CD4-positive, alpha-beta T cell treated with Interferon gamma for 1 hour (primary cell): ENCODE data around the gene FGFR4.
A peak's percentile ranks its signal among the peaks of the same experiment; 100 is the strongest.

Experiments
- DNase-seq: peaks from one replicate; pipeline ENCODE4 v3.0.0-alpha.2; 2020

The FGFR4 gene

GRCh38 chr5:177103523-177104253 lies 17.0 kb downstream of the FGFR4 start:
- no peak for DNase-seq

DNA sequence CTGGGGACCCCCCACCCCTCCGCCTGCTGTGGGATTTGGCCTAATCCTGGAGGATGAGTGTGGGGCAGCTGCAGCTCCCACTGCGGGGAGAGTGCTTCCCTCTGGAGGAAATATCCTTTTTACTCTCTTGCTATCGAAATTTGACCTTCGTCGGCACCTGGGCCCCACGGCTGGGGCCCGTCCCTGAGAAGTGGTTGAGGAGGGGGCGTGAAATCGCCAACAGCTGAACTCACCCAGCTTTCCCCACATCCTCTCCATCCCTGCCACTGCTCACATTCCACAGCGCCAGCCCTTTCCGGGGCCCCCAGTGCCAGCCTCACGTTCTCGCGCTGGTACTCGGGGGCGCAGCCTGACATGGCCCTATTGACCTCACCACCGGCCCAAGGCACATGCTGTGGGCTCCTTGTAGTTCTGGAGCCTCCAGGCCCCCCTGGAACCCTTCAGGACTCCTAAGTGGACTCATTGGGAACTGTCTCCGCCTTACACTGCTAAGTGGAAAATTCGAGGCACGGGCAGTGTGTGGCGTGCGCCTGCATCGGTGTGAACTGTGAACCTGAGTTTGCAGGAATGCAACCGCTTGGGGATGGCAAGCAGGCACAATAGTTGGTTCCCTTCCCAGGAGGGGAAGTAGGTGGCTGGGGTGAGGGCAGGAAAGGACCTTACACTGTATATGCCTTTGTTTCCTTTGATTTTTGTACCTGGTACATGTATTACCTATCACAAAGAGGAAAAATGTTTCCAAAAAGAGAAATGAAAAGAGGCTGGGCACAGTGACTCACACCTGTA lies 19.2 kb downstream of the FGFR4 start:
- no peak for DNase-seq

GRCh38 chr5:177107159-177107558 lies 20.4 kb downstream of the FGFR4 start:
- no peak for DNase-seq

GRCh38 chr5:177109810-177110209 lies 23.1 kb downstream of the FGFR4 start:
- DNase-seq = no peak

DNA sequence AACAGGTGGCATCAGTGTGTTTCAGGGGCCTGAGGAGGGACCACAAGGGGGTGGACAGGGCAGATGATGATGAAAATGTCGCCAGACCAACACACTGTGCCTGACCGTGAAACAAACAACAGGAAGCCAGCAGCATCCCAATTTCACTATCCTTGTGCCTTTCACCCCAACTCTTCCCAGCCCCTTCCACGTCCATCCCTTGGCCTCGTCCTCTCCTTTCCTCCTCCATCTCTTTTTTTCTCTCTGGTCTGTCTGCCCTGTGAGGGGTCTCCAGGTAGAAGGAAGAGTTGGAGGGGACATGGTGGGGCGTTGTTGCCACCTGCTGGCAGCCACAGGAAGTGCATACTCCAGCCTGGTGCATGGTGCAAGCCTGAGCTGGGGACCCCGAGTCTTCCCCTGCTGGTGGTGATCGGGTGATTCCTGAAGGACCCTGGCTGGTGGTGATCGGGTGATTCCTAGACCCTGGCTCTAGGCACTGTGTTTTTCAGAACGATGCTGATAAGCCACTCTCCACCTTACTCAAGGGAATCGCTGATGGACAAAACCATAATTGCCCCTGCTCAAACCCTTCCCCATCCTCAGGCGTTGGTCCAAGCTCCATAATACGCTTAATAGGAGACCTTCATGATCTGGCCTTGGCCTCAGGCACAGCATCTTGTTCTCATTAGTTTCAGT lies 25.1 kb downstream of the FGFR4 start:
- peak; percentile 48 for DNase-seq

- no peak for DNase-seq
Observed at GRCh38 chr5:177112589-177113220, 26.0 kb downstream of the FGFR4 start.

DNA sequence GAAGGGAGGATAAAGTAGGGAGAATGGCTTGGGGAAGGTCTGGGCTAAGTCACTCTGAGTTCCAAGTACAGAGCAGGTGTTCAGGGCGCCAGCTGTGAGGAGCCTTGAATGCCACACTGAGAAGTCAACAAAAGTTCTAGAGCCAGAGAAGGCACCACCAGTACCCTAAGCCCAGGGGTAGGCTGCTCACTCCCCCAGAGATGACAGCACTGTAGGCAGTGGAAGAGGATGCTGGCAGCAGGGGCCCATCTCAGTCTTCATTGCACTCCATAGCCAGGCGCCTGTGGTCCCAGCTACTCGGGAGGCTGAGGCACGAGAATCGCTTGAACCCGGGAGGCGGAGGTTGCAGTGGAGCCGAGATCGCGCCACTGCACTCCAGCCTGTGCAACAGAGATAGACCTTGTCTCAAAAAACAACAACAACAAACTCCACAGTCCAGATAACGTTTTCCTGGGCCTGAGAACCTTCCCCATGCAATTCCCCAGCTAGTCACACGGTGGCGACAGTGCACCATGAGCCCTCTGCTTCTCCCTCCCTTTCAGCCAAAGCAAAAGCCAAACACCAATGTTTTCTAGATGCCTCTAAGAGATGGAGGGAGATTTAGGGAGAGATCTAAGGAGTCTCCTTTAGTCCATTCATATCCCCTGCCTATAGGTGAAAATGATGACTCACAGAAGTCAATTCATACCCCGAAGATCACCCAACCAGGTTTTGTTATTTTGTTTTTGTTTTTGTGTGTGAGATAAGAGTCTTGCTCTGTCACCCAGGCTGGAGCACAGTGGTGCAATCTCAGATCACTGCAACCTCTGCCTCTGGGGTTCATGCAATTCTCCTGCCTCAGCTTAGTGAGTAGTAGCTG lies 27.1 kb downstream of the FGFR4 start:
- DNase-seq = peak; percentile 72

- peak; percentile 83 for DNase-seq
Observed at GRCh38 chr5:177116631-177117373, 30.1 kb downstream of the FGFR4 start.

GRCh38 chr5:177117441-177118045 lies 30.8 kb downstream of the FGFR4 start:
- no peak for DNase-seq

- no peak for DNase-seq
Observed at GRCh38 chr5:177122566-177122965, 35.9 kb downstream of the FGFR4 start.

- no peak for DNase-seq
Observed at GRCh38 chr5:177123789-177124485, 37.2 kb downstream of the FGFR4 start.

GRCh38 chr5:177124486-177124991 lies 37.8 kb downstream of the FGFR4 start:
- DNase-seq = peak; percentile 18

DNA sequence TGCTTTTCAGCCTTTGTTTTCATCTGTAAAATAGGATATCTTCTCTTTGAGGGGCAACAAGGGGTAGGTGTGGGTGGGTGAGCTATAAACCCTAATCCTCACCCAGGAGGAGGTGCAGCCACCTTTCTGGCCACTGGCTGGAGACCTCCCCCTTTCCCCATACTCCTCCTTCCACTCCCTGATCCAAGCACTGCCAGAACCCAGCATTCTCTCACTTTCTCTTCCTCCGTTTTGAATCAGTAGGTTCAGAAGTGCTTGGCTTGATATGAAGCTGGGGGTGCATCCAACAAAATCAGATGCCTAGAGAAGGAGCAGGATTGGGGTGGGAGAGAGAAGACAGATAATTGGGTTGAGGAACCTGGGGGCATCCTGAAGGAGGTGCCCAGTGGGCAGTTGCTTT lies 40.1 kb downstream of the FGFR4 start:
- no peak for DNase-seq

- no peak for DNase-seq
Observed at GRCh38 chr5:177128551-177128981, 41.9 kb downstream of the FGFR4 start.

DNA sequence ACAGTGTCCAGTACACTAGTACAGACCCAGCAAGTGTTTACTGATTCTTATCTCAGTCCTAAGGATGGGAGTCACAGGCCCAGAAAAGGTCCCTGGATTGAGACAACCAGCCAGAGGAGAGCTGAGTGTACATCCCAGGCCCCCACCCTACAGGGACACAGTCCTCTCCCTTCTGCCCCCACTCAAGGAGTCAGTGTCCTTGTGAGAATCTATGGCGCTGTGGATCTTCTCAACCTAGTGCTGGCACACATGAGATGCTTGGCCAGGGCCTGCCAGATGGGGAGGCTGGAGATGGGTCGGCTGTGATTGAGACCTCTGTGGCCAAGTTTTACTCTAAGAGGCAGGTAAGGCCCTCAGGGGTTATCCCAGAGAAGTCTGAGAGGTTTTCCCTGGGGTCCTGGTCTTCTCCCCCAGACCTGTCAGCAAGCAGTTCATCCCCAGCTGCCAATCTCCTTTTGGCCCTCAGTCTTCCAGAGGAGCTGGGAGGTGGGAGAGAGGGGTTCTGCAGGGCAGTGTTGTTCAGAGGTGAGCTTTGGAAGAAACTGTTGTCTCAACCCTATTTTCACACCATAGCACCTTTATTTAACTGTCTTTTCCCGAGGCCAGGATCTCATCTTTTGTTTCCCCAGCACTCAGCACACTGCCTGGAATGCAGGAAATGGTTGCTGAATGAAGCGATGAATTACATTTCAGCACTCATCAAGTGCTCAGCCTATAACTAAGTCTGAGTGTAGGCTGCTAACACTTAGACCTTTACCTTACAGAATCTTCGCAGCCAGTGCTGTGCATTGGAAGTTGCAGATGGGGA lies 43.7 kb downstream of the FGFR4 start:
- no peak for DNase-seq

GRCh38 chr5:177131019-177131320 lies 44.3 kb downstream of the FGFR4 start:
- DNase-seq = no peak

GRCh38 chr5:177131352-177132135 lies 44.8 kb downstream of the FGFR4 start:
- no peak for DNase-seq
